ENCODE data around the gene ACSS3. TPM values are rescaled to one million over a fixed set of nuclear protein-coding genes. Genes with fewer than 3 reads are reported as not detected.
A peak's percentile ranks its signal among the peaks of the same experiment; 100 is the strongest.

The ACSS3 gene
- polyA plus RNA-seq, 1 donor = 6.0 TPM

- WGBS (ENCODE audit: insufficient coverage, low lambda C conversion rate) = no CpG with 5 or more reads among the region's 10 CpGs
- Histone ChIP-seq H3K36me3 (ENCODE audit: control insufficient read depth, insufficient read depth, low read length) (no peaks in the 10 kb centered on the region), H3K4me3 (ENCODE audit: low read length) (peak overlapping the region; percentile 77), H3K27me3 (ENCODE audit: control insufficient read depth, insufficient read depth, low read length) (no peaks in the 10 kb centered on the region), H3K9me3 (ENCODE audit: control insufficient read depth, low read depth, low read length) (no peaks in the 10 kb centered on the region), H3K4me1 (ENCODE audit: control insufficient read depth, insufficient read depth, low read length) (peaks cover 11% of the 10 kb centered on the region), H3K27ac (ENCODE audit: low read length) (peak overlapping the region; percentile 55)
- DNase-seq = peak in 1 of 2 donors; percentile 41
These were observed 754 bp downstream of the ACSS3 start for GRCh38 chr12:81078469-81079196.

GRCh38 chr12:81079280-81080076 lies 1.6 kb downstream of the ACSS3 start:
- Histone ChIP-seq H3K27ac (ENCODE audit: low read length) (peak overlapping the region; percentile 5), H3K36me3 (ENCODE audit: control insufficient read depth, insufficient read depth, low read length) (no peaks in the 10 kb centered on the region), H3K4me1 (ENCODE audit: control insufficient read depth, insufficient read depth, low read length) (peaks cover 11% of the 10 kb centered on the region), H3K4me3 (ENCODE audit: low read length) (peak overlapping the region; percentile 77), H3K27me3 (ENCODE audit: control insufficient read depth, insufficient read depth, low read length) (no peaks in the 10 kb centered on the region), H3K9me3 (ENCODE audit: control insufficient read depth, low read depth, low read length) (no peaks in the 10 kb centered on the region)
- peak in 1 of 2 donors; percentile 12 for DNase-seq
- WGBS (ENCODE audit: insufficient coverage, low lambda C conversion rate) = 60% methylated on average over 1 of the region's 2 CpGs

GRCh38 chr12:81080431-81080983 lies 2.6 kb downstream of the ACSS3 start:
- 92% methylated on average over 1 of the region's 4 CpGs for WGBS (ENCODE audit: insufficient coverage, low lambda C conversion rate)
- Histone ChIP-seq H3K27ac (ENCODE audit: low read length) (no peak overlapping the region), H3K4me3 (ENCODE audit: low read length) (no peak overlapping the region), H3K4me1 (ENCODE audit: control insufficient read depth, insufficient read depth, low read length) (peaks cover 11% of the 10 kb centered on the region), H3K27me3 (ENCODE audit: control insufficient read depth, insufficient read depth, low read length) (no peaks in the 10 kb centered on the region), H3K36me3 (ENCODE audit: control insufficient read depth, insufficient read depth, low read length) (no peaks in the 10 kb centered on the region), H3K9me3 (ENCODE audit: control insufficient read depth, low read depth, low read length) (no peaks in the 10 kb centered on the region)
- DNase-seq = no peak

DNA sequence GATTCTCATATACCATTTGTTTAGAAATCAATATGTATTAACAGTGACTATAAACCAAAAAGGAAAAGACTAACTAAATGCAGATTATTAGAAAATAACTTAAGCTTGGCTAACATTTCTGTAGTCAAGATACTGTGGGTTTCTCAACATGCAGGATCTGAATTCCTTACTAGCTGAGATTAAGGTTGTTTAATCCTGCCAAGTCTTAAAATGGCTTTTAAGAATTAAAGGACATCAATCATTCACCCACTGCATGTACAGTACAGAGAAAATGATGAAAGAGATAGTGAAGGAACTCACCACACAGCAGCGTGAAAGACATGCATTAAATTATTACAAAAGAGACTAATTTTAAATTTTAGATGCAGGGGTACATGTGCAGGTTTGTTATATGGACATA lies 3.8 kb downstream of the ACSS3 start:
- H3K27me3 ChIP-seq (ENCODE audit: control insufficient read depth, insufficient read depth, low read length) = no peaks in the 10 kb centered on the region
- no peak overlapping the region for H3K4me3 ChIP-seq (ENCODE audit: low read length)
- no peak overlapping the region for H3K27ac ChIP-seq (ENCODE audit: low read length)
- H3K4me1 ChIP-seq (ENCODE audit: control insufficient read depth, insufficient read depth, low read length) = peaks cover 11% of the 10 kb centered on the region
- no peak for DNase-seq
- no peaks in the 10 kb centered on the region for H3K36me3 ChIP-seq (ENCODE audit: control insufficient read depth, insufficient read depth, low read length)
- H3K9me3 ChIP-seq (ENCODE audit: control insufficient read depth, low read depth, low read length) = no peaks in the 10 kb centered on the region
- WGBS (ENCODE audit: insufficient coverage, low lambda C conversion rate) = no CpG with 5 or more reads among the region's 1 CpG

DNA sequence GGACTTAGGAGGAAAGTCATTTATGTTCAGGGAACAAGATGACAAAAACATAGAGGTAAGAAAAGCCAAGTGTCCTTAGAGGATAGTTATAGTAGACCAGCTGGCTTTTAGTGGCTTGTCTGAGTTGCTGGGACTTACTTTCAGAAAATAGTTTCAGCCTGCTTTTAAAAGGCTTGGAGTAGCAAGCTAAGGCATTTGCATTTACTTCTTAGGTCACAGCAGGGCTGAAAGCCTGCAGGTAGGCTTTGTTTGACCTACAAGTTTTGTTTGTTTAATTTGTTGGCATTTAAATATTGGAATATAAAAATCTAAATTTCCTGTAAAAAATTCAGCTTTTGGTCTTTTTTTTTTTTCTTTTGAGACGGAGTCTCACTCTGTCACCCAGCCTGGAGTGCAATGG lies 5.1 kb downstream of the ACSS3 start:
- H3K27ac ChIP-seq (ENCODE audit: low read length) = no peak overlapping the region
- no peak for DNase-seq
- H3K36me3 ChIP-seq (ENCODE audit: control insufficient read depth, insufficient read depth, low read length) = no peaks in the 10 kb centered on the region
- no peaks in the 10 kb centered on the region for H3K27me3 ChIP-seq (ENCODE audit: control insufficient read depth, insufficient read depth, low read length)
- peaks cover 12% of the 10 kb centered on the region for H3K4me1 ChIP-seq (ENCODE audit: control insufficient read depth, insufficient read depth, low read length)
- no peaks in the 10 kb centered on the region for H3K9me3 ChIP-seq (ENCODE audit: control insufficient read depth, low read depth, low read length)
- 100% methylated on average over 1 of the region's 1 CpG for whole genome bisulfite sequencing (ENCODE audit: insufficient coverage, low lambda C conversion rate)
- no peak overlapping the region for H3K4me3 ChIP-seq (ENCODE audit: low read length)

GRCh38 chr12:81083906-81084513 lies 6.1 kb downstream of the ACSS3 start:
- Histone ChIP-seq H3K36me3 (ENCODE audit: control insufficient read depth, insufficient read depth, low read length) (no peaks in the 10 kb centered on the region), H3K27ac (ENCODE audit: low read length) (no peak overlapping the region), H3K9me3 (ENCODE audit: control insufficient read depth, low read depth, low read length) (no peaks in the 10 kb centered on the region), H3K4me1 (ENCODE audit: control insufficient read depth, insufficient read depth, low read length) (peaks cover 7% of the 10 kb centered on the region), H3K4me3 (ENCODE audit: low read length) (no peak overlapping the region), H3K27me3 (ENCODE audit: control insufficient read depth, insufficient read depth, low read length) (no peaks in the 10 kb centered on the region)
- no peak for DNase-seq
- 94% methylated on average over 2 of the region's 7 CpGs for WGBS (ENCODE audit: insufficient coverage, low lambda C conversion rate)

DNA sequence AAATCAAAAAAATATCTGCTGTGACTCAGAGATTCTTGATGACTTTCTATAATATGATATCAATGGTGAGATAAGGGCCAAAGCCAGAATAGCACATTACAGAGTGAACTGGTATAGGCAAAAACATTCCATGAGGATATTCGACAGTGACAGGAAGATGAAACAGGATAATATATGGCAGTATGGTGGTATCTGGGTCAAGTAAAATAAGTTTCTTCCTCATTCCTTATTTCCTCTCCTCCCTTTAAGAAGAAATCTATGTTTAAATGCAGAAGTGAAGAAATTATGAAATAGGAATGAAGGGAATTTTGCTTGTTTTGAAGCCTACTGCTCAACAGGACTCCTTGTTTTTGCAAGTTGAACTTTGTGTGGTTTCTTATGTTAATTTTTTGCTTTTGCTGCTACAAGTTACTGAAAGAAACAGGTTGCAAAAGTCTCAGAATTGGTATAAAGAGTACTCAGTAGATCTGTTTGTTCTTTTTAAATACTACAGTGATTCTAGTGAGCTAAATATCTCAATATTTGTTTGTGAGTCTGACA lies 7.0 kb downstream of the ACSS3 start:
- no peak for DNase-seq
- H3K4me1 ChIP-seq (ENCODE audit: control insufficient read depth, insufficient read depth, low read length) = peaks cover 2% of the 10 kb centered on the region
- no peak overlapping the region for H3K27ac ChIP-seq (ENCODE audit: low read length)
- H3K27me3 ChIP-seq (ENCODE audit: control insufficient read depth, insufficient read depth, low read length) = no peaks in the 10 kb centered on the region
- no peak overlapping the region for H3K4me3 ChIP-seq (ENCODE audit: low read length)
- whole genome bisulfite sequencing (ENCODE audit: insufficient coverage, low lambda C conversion rate) = 67% methylated on average over 1 of the region's 1 CpG
- H3K9me3 ChIP-seq (ENCODE audit: control insufficient read depth, low read depth, low read length) = no peaks in the 10 kb centered on the region
- no peaks in the 10 kb centered on the region for H3K36me3 ChIP-seq (ENCODE audit: control insufficient read depth, insufficient read depth, low read length)

DNA sequence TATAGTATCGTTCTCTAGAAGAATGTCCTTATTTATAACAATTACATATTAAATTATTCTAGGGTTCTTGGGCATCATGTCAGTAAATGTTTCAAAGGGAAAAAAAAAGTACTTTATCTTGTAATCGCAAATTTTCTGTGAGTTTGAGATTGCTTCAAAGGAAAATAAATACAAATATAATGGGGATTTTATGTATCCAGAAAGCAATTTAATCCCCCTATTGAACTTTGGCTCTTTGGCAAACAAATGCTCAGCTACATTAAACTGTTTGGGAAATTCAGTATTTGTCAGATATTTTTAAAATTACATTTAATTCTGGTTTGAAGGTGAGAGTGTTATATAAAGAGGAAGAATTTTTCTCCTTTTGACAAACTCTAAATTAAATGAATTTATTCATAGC lies 8.0 kb downstream of the ACSS3 start:
- H3K36me3 ChIP-seq (ENCODE audit: control insufficient read depth, insufficient read depth, low read length) = no peaks in the 10 kb centered on the region
- no peak for DNase-seq
- 40% methylated on average over 1 of the region's 2 CpGs for WGBS (ENCODE audit: insufficient coverage, low lambda C conversion rate)
- no peaks in the 10 kb centered on the region for H3K9me3 ChIP-seq (ENCODE audit: control insufficient read depth, low read depth, low read length)
- H3K4me1 ChIP-seq (ENCODE audit: control insufficient read depth, insufficient read depth, low read length) = peaks cover 2% of the 10 kb centered on the region
- no peak overlapping the region for H3K27ac ChIP-seq (ENCODE audit: low read length)
- no peaks in the 10 kb centered on the region for H3K27me3 ChIP-seq (ENCODE audit: control insufficient read depth, insufficient read depth, low read length)
- no peak overlapping the region for H3K4me3 ChIP-seq (ENCODE audit: low read length)

GRCh38 chr12:81086342-81086741 lies 8.5 kb downstream of the ACSS3 start:
- Histone ChIP-seq H3K27me3 (ENCODE audit: control insufficient read depth, insufficient read depth, low read length) (no peaks in the 10 kb centered on the region), H3K27ac (ENCODE audit: low read length) (no peak overlapping the region), H3K4me1 (ENCODE audit: control insufficient read depth, insufficient read depth, low read length) (peaks cover 2% of the 10 kb centered on the region), H3K4me3 (ENCODE audit: low read length) (no peak overlapping the region), H3K36me3 (ENCODE audit: control insufficient read depth, insufficient read depth, low read length) (no peaks in the 10 kb centered on the region), H3K9me3 (ENCODE audit: control insufficient read depth, low read depth, low read length) (no peaks in the 10 kb centered on the region)
- peak in 1 of 2 donors; percentile 8 for DNase-seq
- no CpG with 5 or more reads among the region's 4 CpGs for WGBS (ENCODE audit: insufficient coverage, low lambda C conversion rate)

DNA sequence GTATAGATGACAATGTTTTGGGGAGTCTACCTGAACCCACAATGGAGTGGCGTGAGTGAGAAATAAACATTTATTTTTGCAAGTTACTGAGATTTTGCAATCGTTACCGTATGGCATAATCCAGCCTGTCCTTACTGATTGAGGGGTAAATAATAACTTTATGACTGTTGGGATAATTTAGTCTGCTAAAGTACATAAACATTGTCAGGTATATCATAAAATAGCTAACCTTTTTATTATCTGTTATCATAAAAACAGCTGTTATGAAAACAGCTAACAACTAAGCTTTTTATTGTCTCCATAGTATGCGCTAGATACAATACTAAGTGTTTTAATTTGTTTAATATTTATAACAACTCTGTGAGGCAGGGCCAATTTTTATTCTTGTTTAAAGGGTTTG lies 10.3 kb downstream of the ACSS3 start:
- Histone ChIP-seq H3K4me3 (ENCODE audit: low read length) (no peak overlapping the region), H3K9me3 (ENCODE audit: control insufficient read depth, low read depth, low read length) (no peaks in the 10 kb centered on the region), H3K27me3 (ENCODE audit: control insufficient read depth, insufficient read depth, low read length) (no peaks in the 10 kb centered on the region), H3K27ac (ENCODE audit: low read length) (no peak overlapping the region), H3K4me1 (ENCODE audit: control insufficient read depth, insufficient read depth, low read length) (peaks cover 2% of the 10 kb centered on the region), H3K36me3 (ENCODE audit: control insufficient read depth, insufficient read depth, low read length) (no peaks in the 10 kb centered on the region)
- DNase-seq = peak in 1 of 2 donors; percentile 46
- WGBS (ENCODE audit: insufficient coverage, low lambda C conversion rate) = 30% methylated on average over 2 of the region's 4 CpGs

Data from large intestine (tissue), 3 donors.